ENCODE data around the gene HJURP.

The HJURP gene

GRCh38 chr2:233846387-233847247, 7.7 kb downstream of the HJURP start:
- no peaks in the 10 kb centered on the region for H3K9me3 ChIP-seq (ENCODE audit: severe bottlenecking)
- no peak overlapping the region for H3K4me3 ChIP-seq (ENCODE audit: low read depth, low read length)
- H3K27ac ChIP-seq: no peak overlapping the region
- H3K36me3 ChIP-seq: peaks cover 99% of the 10 kb centered on the region
- no peak for TF ChIP-seq CTCF (IDR thresholded peaks at IDR 0.05; ENCODE audit: low read depth, low read length)
- H3K27me3 ChIP-seq (ENCODE audit: insufficient read depth, low read depth, severe bottlenecking): no peaks in the 10 kb centered on the region
- DNase-seq: no peak

GRCh38 chr2:233845301-233846060, 8.9 kb downstream of the HJURP start:
- DNase-seq: no peak
- no peak for TF ChIP-seq CTCF (IDR thresholded peaks at IDR 0.05; ENCODE audit: low read depth, low read length)
- Histone ChIP-seq H3K4me3 (ENCODE audit: low read depth, low read length) (no peak overlapping the region), H3K27me3 (ENCODE audit: insufficient read depth, low read depth, severe bottlenecking) (no peaks in the 10 kb centered on the region), H3K27ac (no peak overlapping the region), H3K9me3 (ENCODE audit: severe bottlenecking) (no peaks in the 10 kb centered on the region), H3K36me3 (peaks cover 99% of the 10 kb centered on the region)

GRCh38 chr2:233844836-233845235, 9.5 kb downstream of the HJURP start:
- no peaks in the 10 kb centered on the region for H3K9me3 ChIP-seq (ENCODE audit: severe bottlenecking)
- DNase-seq: no peak
- H3K27me3 ChIP-seq (ENCODE audit: insufficient read depth, low read depth, severe bottlenecking): no peaks in the 10 kb centered on the region
- no peak overlapping the region for H3K4me3 ChIP-seq (ENCODE audit: low read depth, low read length)
- TF ChIP-seq CTCF (IDR thresholded peaks at IDR 0.05; ENCODE audit: low read depth, low read length): no peak
- H3K27ac ChIP-seq: no peak overlapping the region
- H3K36me3 ChIP-seq: peaks cover 98% of the 10 kb centered on the region

GRCh38 chr2:233844064-233844807, 10.1 kb downstream of the HJURP start:
- Histone ChIP-seq H3K9me3 (ENCODE audit: severe bottlenecking) (no peaks in the 10 kb centered on the region), H3K27me3 (ENCODE audit: insufficient read depth, low read depth, severe bottlenecking) (no peaks in the 10 kb centered on the region), H3K36me3 (peaks cover 98% of the 10 kb centered on the region), H3K27ac (no peak overlapping the region), H3K4me3 (ENCODE audit: low read depth, low read length) (no peak overlapping the region)
- no peak for TF ChIP-seq CTCF (IDR thresholded peaks at IDR 0.05; ENCODE audit: low read depth, low read length)
- no peak for DNase-seq

- no peak overlapping the region for H3K27ac ChIP-seq
- peaks cover 98% of the 10 kb centered on the region for H3K36me3 ChIP-seq
- no peaks in the 10 kb centered on the region for H3K27me3 ChIP-seq (ENCODE audit: insufficient read depth, low read depth, severe bottlenecking)
- no peak overlapping the region for H3K4me3 ChIP-seq (ENCODE audit: low read depth, low read length)
- TF ChIP-seq CTCF (IDR thresholded peaks at IDR 0.05; ENCODE audit: low read depth, low read length): no peak
- H3K9me3 ChIP-seq (ENCODE audit: severe bottlenecking): no peaks in the 10 kb centered on the region
- DNase-seq: no peak
Observed at GRCh38 chr2:233841183-233841582, 13.2 kb downstream of the HJURP start.
